ENCODE measurements around the gene C2CD2L.
"Not testable (repeated sequence)": the region's sequence is repeated elsewhere in the genome, so short reads cannot be mapped to it uniquely, and the experiment has no call there.

The C2CD2L gene

DNA sequence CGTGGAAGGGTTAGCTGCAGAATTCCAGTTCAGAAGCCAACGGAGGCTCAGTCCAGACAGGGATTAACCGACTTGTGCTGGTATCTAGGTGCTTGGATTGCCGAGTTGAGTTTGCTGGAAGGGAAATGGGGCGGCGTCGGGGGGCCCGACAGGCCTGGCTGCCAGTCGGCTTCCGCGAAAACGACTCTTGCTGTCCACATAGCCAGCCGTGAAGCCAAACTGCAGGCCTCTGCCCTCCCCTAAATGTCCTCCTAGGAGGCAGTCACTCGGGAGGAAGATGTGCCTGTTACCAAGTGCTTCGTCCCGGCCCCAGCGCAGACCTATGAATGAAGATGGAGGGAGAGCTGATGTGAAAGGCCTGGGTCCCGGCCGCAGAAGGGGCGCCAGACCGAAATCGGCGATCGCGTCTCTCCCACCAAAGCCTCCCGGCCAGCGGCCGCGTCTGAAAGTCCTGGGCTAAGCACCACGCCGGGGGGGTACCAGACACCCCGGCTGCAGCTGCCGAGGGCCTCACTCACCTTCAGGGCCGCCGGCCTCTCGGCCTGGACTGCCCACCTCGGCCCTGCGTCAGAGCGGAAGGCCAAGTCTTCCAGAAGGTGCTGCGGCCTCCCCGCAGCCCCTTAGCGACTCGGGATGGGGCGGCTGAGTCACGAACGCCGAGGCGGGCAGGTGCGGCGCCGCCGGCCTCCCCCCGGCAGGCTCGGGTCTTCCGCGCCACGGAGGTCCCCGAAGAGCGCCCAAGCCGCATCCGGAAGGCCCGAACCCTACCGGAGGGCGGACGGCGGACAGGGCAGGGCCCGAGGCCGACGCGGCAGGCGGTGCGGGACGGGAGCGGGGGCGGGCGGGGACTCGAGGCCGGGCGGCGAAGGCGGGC, 13.0 kb upstream of the C2CD2L start:
- no peak for DNase-seq

GRCh38 chr11:119094816-119095065, 12.4 kb upstream of the C2CD2L start:
- DNase-seq: peak; percentile 76

GRCh38 chr11:119095066-119095880, 11.9 kb upstream of the C2CD2L start:
- peak; percentile 100 for DNase-seq

GRCh38 chr11:119099711-119100110, 7.4 kb upstream of the C2CD2L start:
- DNase-seq: no peak

DNA sequence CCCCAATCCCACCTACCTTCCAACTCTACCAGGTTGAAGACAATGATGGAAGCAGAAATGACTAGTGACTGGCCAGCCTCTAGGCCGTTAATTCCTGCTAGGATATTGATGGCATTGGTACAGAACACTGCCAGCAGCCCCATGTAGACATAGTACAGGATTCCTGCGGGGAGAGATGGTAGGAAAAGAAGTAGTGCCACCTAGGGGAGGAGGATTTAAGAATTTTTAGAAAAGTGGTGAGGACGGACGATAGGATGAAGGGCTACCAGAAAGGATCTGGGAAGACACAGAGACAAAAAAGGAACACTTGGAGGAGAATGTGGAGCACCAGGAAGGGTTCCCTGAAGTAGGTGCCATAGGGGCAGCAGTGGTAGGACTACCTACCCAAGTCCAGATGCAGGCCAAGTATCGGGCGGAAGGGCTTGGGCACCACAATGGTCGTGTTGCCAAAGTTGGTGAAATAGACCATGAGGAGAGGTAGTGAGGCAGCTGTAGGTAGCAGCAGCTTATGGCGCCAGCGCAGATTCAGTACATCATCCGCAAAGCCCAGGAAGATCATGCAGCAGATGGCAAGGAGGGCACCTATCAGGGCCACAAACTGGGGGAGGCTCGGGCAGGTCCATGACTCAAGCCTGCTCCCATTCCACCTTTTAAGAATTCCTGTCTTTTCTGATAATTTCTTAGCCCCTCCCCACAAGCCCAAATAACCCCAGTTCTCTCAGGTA, 6.7 kb upstream of the C2CD2L start:
- DNase-seq: no peak

- no peak for DNase-seq
These were observed 6.0 kb upstream of the C2CD2L start for GRCh38 chr11:119100994-119101758.

- peak; percentile 96 for DNase-seq
These were observed 5.3 kb upstream of the C2CD2L start, which contains the start of gene DPAGT1 for GRCh38 chr11:119101759-119102423. TSS of gene DPAGT1 (minus strand) at chr11:119101853. CDS start at chr11:119101655, 198 bp downstream.

GRCh38 chr11:119103161-119103664, 3.9 kb upstream of the C2CD2L start:
- not testable (repeated sequence) for DNase-seq

DNA sequence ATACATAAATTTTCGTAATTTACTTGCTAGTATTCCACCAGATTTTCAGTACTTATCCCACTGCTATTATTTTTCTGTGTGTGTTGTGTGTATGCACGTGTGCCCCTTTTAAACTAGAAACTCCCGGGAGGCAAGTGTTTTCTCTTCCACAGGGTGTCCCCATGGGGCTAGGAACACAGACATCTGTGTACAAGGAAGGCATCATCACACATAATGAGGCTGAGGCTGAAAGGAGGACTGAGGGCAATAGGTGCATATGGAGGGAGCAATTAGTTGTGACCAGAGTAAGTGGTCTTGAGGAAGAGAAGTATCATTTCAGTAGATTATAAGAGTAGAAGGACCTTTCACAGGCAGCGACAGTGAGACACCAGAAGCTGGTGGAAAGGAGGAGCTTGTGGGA, 3.4 kb upstream of the C2CD2L start:
- DNase-seq: peak; percentile 28

DNA sequence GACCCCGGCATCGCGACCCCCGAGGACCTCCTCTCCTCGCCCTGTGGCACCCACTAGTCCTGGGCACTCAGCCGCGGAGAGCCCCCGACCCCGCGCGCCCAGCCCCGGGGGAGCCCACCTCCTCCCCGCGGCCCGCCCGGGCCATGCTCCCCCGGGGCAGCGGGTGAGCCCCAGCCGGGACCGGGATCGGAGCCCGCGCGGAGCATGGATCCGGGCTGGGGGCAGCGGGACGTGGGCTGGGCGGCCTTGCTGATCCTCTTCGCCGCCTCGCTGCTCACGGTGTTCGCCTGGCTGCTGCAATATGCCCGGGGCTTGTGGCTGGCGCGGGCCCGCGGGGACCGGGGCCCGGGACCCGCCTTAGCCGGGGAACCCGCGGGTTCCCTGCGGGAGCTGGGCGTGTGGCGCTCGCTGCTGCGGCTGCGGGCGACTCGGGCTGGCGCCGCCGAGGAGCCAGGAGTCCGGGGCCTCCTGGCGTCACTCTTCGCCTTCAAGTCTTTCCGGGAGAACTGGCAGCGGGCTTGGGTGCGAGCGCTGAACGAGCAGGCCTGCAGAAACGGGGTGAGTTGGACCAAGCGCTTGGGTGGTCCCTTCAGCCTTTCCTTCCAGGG, 498 bp downstream of the C2CD2L start:
- DNase-seq: no peak

GRCh38 chr11:119108146-119108856, 1.2 kb downstream of the C2CD2L start:
- no peak for DNase-seq

- DNase-seq: no peak
These were observed 1.7 kb downstream of the C2CD2L start for GRCh38 chr11:119108857-119109221.

DNA sequence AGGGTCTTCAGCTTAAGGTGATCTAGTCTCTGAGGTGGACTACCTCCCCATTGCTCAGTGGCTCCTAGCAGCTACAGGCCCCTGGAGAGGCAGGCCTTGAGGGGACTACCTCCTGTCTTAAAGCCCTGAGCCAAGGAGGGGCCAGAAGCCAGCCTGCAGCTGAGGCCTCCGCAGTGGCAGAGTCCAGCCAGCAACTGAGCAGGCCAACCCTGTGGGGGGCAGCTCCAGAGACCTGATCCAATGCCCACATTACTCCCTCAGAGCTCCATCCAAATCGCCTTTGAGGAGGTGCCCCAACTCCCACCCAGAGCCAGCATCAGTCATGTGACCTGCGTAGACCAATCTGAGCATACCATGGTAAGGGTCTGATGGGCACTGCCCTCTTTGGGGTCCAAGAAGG, 2.7 kb downstream of the C2CD2L start:
- DNase-seq: no peak

- no peak for DNase-seq
These were observed 3.3 kb downstream of the C2CD2L start for GRCh38 chr11:119110439-119110838.

DNA sequence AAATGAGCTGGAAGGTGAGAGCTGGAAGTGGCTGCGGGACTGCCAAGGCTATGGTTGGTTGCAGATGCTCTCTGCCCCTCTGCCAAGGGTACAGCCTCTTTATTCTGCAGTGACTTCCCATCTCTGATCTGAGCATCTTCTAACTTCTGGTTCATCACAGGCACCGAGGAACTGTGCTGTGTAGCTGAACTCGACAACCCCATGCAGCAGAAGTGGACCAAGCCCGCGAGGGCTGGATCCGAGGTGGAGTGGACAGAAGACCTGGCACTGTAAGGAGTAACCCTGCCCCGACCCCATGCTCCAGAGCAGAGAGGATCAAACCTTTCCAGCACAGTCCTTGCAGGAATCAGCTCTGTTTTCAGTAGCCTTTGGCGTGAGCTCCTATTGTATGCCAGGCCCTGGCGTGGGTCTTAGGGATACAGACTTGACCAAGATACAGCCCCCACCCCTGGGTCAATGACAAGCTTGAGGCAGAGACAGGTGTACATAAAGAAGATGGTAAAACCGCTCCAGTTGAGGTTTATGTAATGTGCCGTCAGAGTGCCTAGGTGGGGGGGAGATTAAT, 4.3 kb downstream of the C2CD2L start:
- DNase-seq: no peak

- DNase-seq: no peak
These were observed 5.3 kb downstream of the C2CD2L start for GRCh38 chr11:119112314-119113020.

GRCh38 chr11:119113716-119114115, 6.6 kb downstream of the C2CD2L start:
- no peak for DNase-seq

GRCh38 chr11:119114351-119114750, 7.2 kb downstream of the C2CD2L start:
- DNase-seq: no peak

DNA sequence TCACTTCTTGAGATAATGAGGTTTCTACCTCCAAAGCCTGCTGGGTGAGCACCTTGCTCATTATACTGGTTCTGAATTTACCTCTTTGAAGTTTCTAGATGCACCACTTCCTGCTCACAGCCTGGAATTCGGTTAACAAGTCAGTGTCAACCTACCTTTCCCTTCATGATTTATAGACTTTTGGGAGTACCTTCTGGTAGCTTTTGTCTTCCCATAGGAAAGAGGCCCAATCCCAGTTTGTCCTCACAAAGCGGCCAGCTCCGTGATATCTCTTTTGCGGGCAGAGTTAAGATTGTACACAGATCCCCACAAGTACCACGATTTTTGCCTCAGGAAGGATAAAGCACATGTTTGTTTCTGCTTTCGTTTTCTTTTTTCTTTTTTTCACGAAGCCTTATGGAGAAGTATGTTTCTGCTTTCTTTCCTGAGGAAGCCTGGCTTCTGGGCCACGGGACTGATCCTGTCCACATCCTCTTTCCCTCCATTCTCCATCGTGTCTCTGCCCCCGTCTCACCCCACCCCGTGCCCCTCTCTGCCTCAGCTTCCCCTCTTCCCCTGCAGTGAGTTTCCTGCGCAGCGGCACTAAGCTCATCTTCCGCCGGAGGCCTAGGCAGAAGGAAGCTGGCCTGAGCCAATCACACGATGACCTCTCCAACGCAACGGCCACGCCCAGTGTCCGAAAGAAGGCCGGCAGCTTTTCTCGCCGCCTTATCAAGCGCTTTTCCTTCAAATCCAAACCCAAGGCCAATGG, 8.5 kb downstream of the C2CD2L start:
- no peak for DNase-seq

All from NCI-H1092 (cell line).